Memory B cell (primary cell): ENCODE measurements around the gene RBMS3.

ENCODE experiments used
- ATAC-seq: fragments of 150-1000 bp; cut with Tn5 transposase; 2 replicates; pipeline ENCODE4 v1.10.0; 2021; ENCODE audit warnings: low read depth, mild to moderate bottlenecking, moderate library complexity
- DNase-seq, 2 donors: peaks; one replicate each; pipeline ENCODE4 v3.0.0; 2022; ENCODE audit warnings: low spot score in 2 of 2
- H3K27ac Mint-ChIP-seq: one replicate; pipeline ENCODE4 v1.8.0; 2022; ENCODE audit warnings: mild to moderate bottlenecking, moderate library complexity, mixed read lengths
- H3K27me3 Mint-ChIP-seq: one replicate; pipeline ENCODE4 v1.8.0; 2022; ENCODE audit warnings: mixed read lengths
- H3K36me3 Mint-ChIP-seq: one replicate; pipeline ENCODE4 v1.8.0; 2022; ENCODE audit warnings: mild to moderate bottlenecking, mixed read lengths
- H3K4me1 Mint-ChIP-seq: one replicate; pipeline ENCODE4 v1.8.0; 2022; ENCODE audit warnings: mixed read lengths
- H3K4me3 Mint-ChIP-seq: one replicate; pipeline ENCODE4 v1.8.0; 2022; ENCODE audit warnings: mild to moderate bottlenecking, moderate library complexity, mixed read lengths
- H3K9me3 Mint-ChIP-seq: one replicate; pipeline ENCODE4 v1.8.0; 2022; ENCODE audit warnings: mixed read lengths

The RBMS3 gene

GRCh38 chr3:29601861-29602585 lies 321.2 kb downstream of the RBMS3 start:
- no peak for ATAC-seq

GRCh38 chr3:29605845-29606244 lies 325.0 kb downstream of the RBMS3 start:
- no peaks in the 10 kb centered on the region for H3K4me1 Mint-ChIP-seq
- H3K27ac Mint-ChIP-seq, result no peak overlapping the region
- DNase-seq, result no peak
- H3K9me3 Mint-ChIP-seq, result no peaks in the 10 kb centered on the region
- H3K27me3 Mint-ChIP-seq, result no peaks in the 10 kb centered on the region
- H3K36me3 Mint-ChIP-seq, result no peaks in the 10 kb centered on the region
- ATAC-seq, result no peak
- H3K4me3 Mint-ChIP-seq, result no peak overlapping the region

More at GRCh38 chr3:29601861-29602585, 321.2 kb downstream of the RBMS3 start:
- H3K27me3 Mint-ChIP-seq, result no peaks in the 10 kb centered on the region
- DNase-seq, result no peak
- H3K27ac Mint-ChIP-seq, result no peak overlapping the region
- no peak overlapping the region for H3K4me3 Mint-ChIP-seq
- H3K36me3 Mint-ChIP-seq, result no peaks in the 10 kb centered on the region
- H3K9me3 Mint-ChIP-seq, result no peaks in the 10 kb centered on the region
- H3K4me1 Mint-ChIP-seq, result no peaks in the 10 kb centered on the region

- DNase-seq (no peak), ATAC-seq (no peak)
- no peak overlapping the region for H3K27ac Mint-ChIP-seq
- H3K36me3 Mint-ChIP-seq, result no peaks in the 10 kb centered on the region
- H3K27me3 Mint-ChIP-seq, result no peaks in the 10 kb centered on the region
- H3K4me3 Mint-ChIP-seq, result no peak overlapping the region
- no peaks in the 10 kb centered on the region for H3K9me3 Mint-ChIP-seq
- H3K4me1 Mint-ChIP-seq, result no peaks in the 10 kb centered on the region
Measured at GRCh38 chr3:29606416-29606815, 325.5 kb downstream of the RBMS3 start.

GRCh38 chr3:29608414-29609327 lies 327.8 kb downstream of the RBMS3 start:
- Mint-ChIP-seq H3K36me3 (no peaks in the 10 kb centered on the region), H3K4me1 (no peaks in the 10 kb centered on the region), H3K9me3 (no peaks in the 10 kb centered on the region), H3K27me3 (no peaks in the 10 kb centered on the region), H3K27ac (no peak overlapping the region), H3K4me3 (no peak overlapping the region)
- ATAC-seq (no peak), DNase-seq (no peak)

DNA sequence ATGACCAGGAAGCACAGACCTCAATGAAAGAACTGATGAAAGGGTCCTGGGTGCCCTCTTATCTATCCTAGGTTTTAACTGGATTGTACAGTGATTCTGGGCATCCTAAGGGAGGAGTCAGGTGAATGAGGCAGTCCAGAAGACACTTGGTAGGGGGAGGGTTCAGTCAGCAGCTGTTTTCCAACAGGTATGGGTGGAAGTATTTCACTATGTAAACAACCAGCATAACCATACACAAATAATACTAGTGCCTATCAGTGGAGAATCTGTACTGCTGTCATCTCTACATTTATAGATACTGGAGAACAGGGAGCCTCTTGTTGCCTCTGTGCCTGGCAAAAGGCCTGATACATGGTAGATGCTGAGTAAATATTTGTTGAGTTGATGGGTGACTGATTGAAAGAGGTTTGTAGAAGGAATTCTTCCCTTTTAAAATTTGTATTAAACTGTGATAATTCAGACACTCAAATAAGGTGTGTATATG lies 328.5 kb downstream of the RBMS3 start:
- no peak overlapping the region for H3K27ac Mint-ChIP-seq
- DNase-seq, result no peak
- no peak for ATAC-seq
- H3K27me3 Mint-ChIP-seq, result no peaks in the 10 kb centered on the region
- H3K4me3 Mint-ChIP-seq, result no peak overlapping the region
- H3K36me3 Mint-ChIP-seq, result no peaks in the 10 kb centered on the region
- no peaks in the 10 kb centered on the region for H3K4me1 Mint-ChIP-seq
- H3K9me3 Mint-ChIP-seq, result peaks cover 2% of the 10 kb centered on the region

- Mint-ChIP-seq H3K4me1 (no peaks in the 10 kb centered on the region), H3K27me3 (no peaks in the 10 kb centered on the region), H3K4me3 (no peak overlapping the region), H3K27ac (no peak overlapping the region), H3K36me3 (no peaks in the 10 kb centered on the region), H3K9me3 (peaks cover 3% of the 10 kb centered on the region)
- ATAC-seq (no peak), DNase-seq (no peak)
Measured at GRCh38 chr3:29610781-29611180, 329.9 kb downstream of the RBMS3 start.

GRCh38 chr3:29611252-29611651 lies 330.4 kb downstream of the RBMS3 start:
- H3K27ac Mint-ChIP-seq, result no peak overlapping the region
- no peaks in the 10 kb centered on the region for H3K27me3 Mint-ChIP-seq
- H3K9me3 Mint-ChIP-seq, result peaks cover 4% of the 10 kb centered on the region
- H3K36me3 Mint-ChIP-seq, result no peaks in the 10 kb centered on the region
- no peak for DNase-seq
- H3K4me3 Mint-ChIP-seq, result no peak overlapping the region
- ATAC-seq, result no peak
- no peaks in the 10 kb centered on the region for H3K4me1 Mint-ChIP-seq

DNA sequence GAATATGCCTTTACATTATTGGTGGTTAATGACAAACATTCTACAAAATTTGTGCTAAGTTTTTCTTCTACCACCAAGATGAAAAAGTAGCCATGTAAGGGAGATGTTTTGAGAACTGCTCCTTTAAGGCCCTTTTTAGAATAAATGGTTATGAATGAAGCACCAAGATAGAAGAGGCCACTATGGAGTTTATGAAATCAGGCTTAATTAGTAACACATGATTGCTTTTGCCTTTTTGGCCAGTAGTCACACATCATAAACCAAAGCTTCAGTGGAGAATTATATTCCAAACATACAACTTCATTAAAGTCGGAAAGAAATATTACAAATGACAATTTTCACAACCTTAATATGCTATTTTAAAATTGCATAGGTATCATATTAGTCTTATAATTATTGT lies 331.7 kb downstream of the RBMS3 start:
- Mint-ChIP-seq H3K4me3 (no peak overlapping the region), H3K27me3 (no peaks in the 10 kb centered on the region), H3K27ac (no peak overlapping the region), H3K9me3 (peaks cover 6% of the 10 kb centered on the region), H3K4me1 (no peaks in the 10 kb centered on the region), H3K36me3 (no peaks in the 10 kb centered on the region)
- ATAC-seq (no peak), DNase-seq (no peak)

DNA sequence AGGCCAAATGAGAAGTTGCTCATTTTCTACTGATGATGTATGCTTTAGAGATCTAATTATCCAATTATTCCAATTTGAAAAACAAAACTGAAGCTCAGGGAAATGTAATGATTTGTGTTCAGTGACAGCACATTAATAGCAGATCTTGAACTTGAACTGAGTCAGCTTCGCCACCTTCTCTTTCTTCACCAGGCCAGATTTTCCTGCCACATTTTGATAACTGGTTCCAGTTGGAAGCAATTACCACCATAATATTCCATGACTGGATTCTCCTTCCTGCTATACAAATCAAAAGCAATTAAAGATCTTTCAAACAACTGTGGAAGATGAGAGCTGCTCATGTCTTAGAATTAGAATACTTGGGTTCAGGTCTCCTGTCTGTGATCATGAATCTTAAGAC lies 334.1 kb downstream of the RBMS3 start:
- DNase-seq (no peak), ATAC-seq (no peak)
- H3K9me3 Mint-ChIP-seq, result peaks cover 6% of the 10 kb centered on the region
- H3K4me1 Mint-ChIP-seq, result no peaks in the 10 kb centered on the region
- no peak overlapping the region for H3K4me3 Mint-ChIP-seq
- H3K27ac Mint-ChIP-seq, result no peak overlapping the region
- H3K27me3 Mint-ChIP-seq, result no peaks in the 10 kb centered on the region
- H3K36me3 Mint-ChIP-seq, result no peaks in the 10 kb centered on the region

DNA sequence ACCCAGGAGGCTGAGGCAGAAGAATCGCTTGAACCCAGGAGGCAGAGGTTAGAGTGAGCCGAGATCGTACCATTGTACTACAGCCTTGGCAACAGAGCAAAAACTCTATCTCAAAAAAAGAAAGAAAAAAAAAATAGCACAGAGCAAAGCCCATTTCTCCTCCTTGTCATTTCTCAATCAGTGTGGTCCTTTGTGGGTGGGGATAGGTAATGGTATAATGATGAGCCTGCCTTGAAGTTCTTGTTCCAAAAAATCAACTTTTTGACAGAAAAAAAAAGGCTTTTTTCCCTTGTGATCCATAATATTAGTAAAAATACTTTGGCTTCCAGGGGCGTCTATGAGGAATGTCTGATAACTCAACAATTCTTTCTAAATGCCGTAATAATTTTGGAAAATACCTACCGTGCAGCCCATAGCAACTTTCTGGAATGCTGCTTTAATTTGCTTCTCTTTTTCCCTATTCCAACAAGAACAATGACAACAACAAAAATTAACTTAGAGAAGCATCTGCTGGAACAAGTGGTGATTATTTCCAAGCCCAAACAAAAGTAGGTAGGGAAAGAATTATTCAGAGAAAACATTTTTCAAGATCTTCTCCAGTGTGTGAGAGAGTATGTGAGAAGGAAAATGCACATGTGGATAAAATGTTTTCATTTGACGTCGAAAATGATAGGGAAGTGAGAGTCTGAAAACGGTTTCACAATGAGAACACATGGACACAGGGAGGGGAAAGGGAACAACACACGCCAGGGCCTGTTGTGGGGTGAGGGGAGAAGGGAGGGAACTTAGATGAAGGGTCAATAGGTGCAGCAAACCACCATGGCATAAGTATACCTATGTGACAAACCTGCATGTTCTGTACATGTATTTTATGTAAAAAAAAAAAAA lies 337.8 kb downstream of the RBMS3 start:
- H3K27ac Mint-ChIP-seq, result no peak overlapping the region
- no peaks in the 10 kb centered on the region for H3K27me3 Mint-ChIP-seq
- peaks cover 6% of the 10 kb centered on the region for H3K9me3 Mint-ChIP-seq
- DNase-seq (no peak), ATAC-seq (no peak)
- H3K4me3 Mint-ChIP-seq, result no peak overlapping the region
- H3K4me1 Mint-ChIP-seq, result no peaks in the 10 kb centered on the region
- no peaks in the 10 kb centered on the region for H3K36me3 Mint-ChIP-seq

DNA sequence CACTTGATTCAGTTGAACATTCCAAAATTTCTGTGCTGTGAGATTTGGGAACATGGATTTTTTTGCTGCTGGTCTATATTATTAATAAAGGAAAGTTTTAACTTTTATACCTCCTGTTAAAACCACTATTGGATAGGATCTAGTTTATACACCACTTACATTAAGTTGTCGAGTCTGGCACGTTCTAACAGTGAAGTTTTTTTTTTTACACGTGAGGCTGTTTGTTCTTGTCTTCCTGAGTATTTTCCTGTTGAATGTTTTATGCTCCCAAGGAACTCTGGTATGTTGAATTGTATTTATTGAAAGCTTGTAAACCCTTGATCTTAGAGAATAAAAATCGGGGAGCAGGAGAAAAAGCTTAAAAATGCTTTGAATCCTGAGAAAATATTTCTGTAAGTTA lies 338.8 kb downstream of the RBMS3 start:
- Mint-ChIP-seq H3K4me3 (no peak overlapping the region), H3K4me1 (no peaks in the 10 kb centered on the region), H3K36me3 (no peaks in the 10 kb centered on the region), H3K27me3 (no peaks in the 10 kb centered on the region), H3K27ac (no peak overlapping the region), H3K9me3 (peaks cover 4% of the 10 kb centered on the region)
- no peak for ATAC-seq
- DNase-seq, result no peak

DNA sequence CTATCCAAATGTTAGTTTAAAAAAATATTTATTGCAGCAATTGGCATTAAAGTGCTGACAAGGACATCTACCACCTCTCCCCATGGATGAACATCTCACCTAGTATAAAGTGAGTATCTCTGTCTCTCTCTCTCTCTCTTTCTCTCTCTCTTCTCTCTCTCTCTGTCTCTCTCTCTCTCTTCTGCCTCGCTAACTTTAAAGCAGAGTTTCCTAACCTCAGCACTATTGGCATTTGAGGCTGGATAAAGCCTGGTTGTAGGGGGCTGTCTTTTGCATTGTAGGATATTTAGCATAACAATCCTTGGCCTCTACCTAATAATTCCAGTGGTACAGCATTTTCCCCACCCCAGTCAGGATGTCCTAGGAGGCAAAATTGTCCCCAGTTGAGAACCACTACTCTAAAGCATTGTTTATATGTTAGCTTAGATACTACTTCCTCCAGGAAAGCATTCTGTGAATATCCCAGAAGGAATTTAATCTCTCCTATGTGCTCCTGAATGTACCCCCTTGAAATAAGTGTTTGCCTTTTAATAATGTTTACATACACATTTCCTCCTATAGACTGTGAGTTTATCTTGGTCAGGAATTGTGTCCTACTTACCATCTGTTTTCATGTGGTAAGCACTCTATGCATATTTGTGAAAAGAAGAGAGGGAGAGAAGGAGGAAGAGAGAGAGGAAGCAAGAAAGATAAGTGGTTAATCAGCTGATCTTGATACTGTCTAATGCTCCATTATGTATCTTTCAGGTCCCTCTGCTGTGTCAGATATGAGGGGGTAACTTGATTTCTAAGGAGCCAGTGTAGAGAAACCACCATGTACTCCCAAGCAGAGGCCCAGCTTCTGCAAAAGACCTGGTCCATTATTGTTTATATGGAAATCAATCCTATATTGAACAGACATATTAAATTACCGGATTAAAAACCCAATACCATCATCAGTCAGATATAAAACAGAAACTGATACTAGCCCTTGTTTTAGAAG lies 346.6 kb downstream of the RBMS3 start:
- ATAC-seq, result no peak
- no peak overlapping the region for H3K4me3 Mint-ChIP-seq
- no peaks in the 10 kb centered on the region for H3K27me3 Mint-ChIP-seq
- H3K9me3 Mint-ChIP-seq, result no peaks in the 10 kb centered on the region
- no peak for DNase-seq
- no peaks in the 10 kb centered on the region for H3K36me3 Mint-ChIP-seq
- H3K27ac Mint-ChIP-seq, result no peak overlapping the region
- H3K4me1 Mint-ChIP-seq, result no peaks in the 10 kb centered on the region

GRCh38 chr3:29628795-29629194 lies 347.9 kb downstream of the RBMS3 start:
- ATAC-seq (no peak), DNase-seq (no peak)
- Mint-ChIP-seq H3K9me3 (no peaks in the 10 kb centered on the region), H3K27ac (no peak overlapping the region), H3K27me3 (no peaks in the 10 kb centered on the region), H3K4me1 (no peaks in the 10 kb centered on the region), H3K4me3 (no peak overlapping the region), H3K36me3 (no peaks in the 10 kb centered on the region)
